ENCODE data around the gene GPR173.
A peak's percentile ranks its signal among the peaks of the same experiment; 100 is the strongest.

The GPR173 gene

GRCh38 chrX:53073115-53073586 lies 24.6 kb downstream of the GPR173 start (continued):
- TF ChIP-seq ZNF23 (tag by site-specific recombination; IDR thresholded peaks at IDR 0.05; ENCODE audit: borderline replicate concordance): no peak
- TF ChIP-seq ZNF394 (tag by site-specific recombination; IDR thresholded peaks at IDR 0.05; ENCODE audit: borderline replicate concordance): no peak
- no peak for TF ChIP-seq HIC1 (tag by site-specific recombination; IDR thresholded peaks at IDR 0.05)
- no peak for TF ChIP-seq ZNF138 (tag by site-specific recombination; IDR thresholded peaks at IDR 0.05; ENCODE audit: borderline replicate concordance)
- TF ChIP-seq ZBTB21 (tag by site-specific recombination; IDR thresholded peaks at IDR 0.05): no peak
- no peak for TF ChIP-seq ZNF639 (tag by site-specific recombination; IDR thresholded peaks at IDR 0.05)
- TF ChIP-seq OSR2 (tag by site-specific recombination; IDR thresholded peaks at IDR 0.05): peak; percentile 72
- TF ChIP-seq ZNF677 (tag by site-specific recombination; IDR thresholded peaks at IDR 0.05): no peak
- TF ChIP-seq ZNF558 (tag by site-specific recombination; IDR thresholded peaks at IDR 0.05): no peak
- TF ChIP-seq ZNF140 (tag by site-specific recombination; IDR thresholded peaks at IDR 0.05): no peak
- no peak for TF ChIP-seq YY2 (tag by site-specific recombination; IDR thresholded peaks at IDR 0.05)
- TF ChIP-seq PATZ1 (tag by site-specific recombination; IDR thresholded peaks at IDR 0.05): peak; percentile 69
- no peak for TF ChIP-seq PRDM2 (tag by site-specific recombination; IDR thresholded peaks at IDR 0.05; ENCODE audit: borderline replicate concordance)
- no peak for TF ChIP-seq SP7 (tag by site-specific recombination; IDR thresholded peaks at IDR 0.05)
- TF ChIP-seq KLF8 (tag by site-specific recombination; IDR thresholded peaks at IDR 0.05): peak; percentile 22; the same call in 1 of the 2 replicates
- TF ChIP-seq CTCF (tag by site-specific recombination; IDR thresholded peaks at IDR 0.05): peak; percentile 32; the same call in 1 of the 2 replicates
- TF ChIP-seq ZFP69B (tag by site-specific recombination; IDR thresholded peaks at IDR 0.05): no peak
- 0 out of 2 replicates have a peak, but pooled peaks have one; percentile 11 for TF ChIP-seq ZNF366 (tag by site-specific recombination; conservative IDR thresholded peaks at IDR 0.05)
- TF ChIP-seq ZNF324 (tag by site-specific recombination; IDR thresholded peaks at IDR 0.05): no peak
- no peak for TF ChIP-seq ZBTB7A (tag by site-specific recombination; IDR thresholded peaks at IDR 0.05; ENCODE audit: low read depth)
- TF ChIP-seq GLIS1 (tag by site-specific recombination; IDR thresholded peaks at IDR 0.05): peak; percentile 85
- TF ChIP-seq ZNF596 (tag by site-specific recombination; IDR thresholded peaks at IDR 0.05): no peak
